Measurements from ENCODE around the gene KRI1.
"Not testable (repeated sequence)": the region's sequence is repeated elsewhere in the genome, so short reads cannot be mapped to it uniquely, and the experiment has no call there.

DNA sequence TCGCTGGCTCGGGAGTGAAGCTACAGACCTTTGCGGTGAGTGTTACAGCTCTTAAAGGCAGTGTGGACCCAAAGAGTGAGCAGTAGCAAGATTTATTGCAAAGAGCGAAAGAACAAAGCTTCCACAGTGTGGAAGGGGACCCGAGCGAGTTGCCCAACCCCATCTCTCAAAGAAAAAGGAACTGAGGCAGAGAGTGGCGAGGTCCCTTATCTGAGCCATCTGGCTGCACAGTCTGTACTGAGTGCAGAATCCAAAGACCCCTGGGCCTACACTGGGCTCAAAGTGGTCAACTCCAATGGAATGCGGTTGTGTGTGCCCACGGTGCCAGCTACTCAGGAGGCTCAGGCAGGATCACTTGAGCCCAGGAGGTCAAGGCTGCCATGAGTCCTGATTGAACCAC, 26.8 kb downstream of the KRI1 start:
- TF ChIP-seq, protein P1, sequence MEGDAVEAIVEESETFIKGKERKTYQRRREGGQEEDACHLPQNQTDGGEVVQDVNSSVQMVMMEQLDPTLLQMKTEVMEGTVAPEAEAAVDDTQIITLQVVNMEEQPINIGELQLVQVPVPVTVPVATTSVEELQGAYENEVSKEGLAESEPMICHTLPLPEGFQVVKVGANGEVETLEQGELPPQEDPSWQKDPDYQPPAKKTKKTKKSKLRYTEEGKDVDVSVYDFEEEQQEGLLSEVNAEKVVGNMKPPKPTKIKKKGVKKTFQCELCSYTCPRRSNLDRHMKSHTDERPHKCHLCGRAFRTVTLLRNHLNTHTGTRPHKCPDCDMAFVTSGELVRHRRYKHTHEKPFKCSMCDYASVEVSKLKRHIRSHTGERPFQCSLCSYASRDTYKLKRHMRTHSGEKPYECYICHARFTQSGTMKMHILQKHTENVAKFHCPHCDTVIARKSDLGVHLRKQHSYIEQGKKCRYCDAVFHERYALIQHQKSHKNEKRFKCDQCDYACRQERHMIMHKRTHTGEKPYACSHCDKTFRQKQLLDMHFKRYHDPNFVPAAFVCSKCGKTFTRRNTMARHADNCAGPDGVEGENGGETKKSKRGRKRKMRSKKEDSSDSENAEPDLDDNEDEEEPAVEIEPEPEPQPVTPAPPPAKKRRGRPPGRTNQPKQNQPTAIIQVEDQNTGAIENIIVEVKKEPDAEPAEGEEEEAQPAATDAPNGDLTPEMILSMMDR (IDR thresholded peaks at IDR 0.05; ENCODE audit: insufficient read depth, low read length, poor library complexity, severe bottlenecking) = not testable (repeated sequence)
- not testable (repeated sequence) for TF ChIP-seq EZH2phosphoT487 (conservative IDR thresholded peaks at IDR 0.05; ENCODE audit: low read length)
